Measurements from ENCODE around the gene DNAH10. TPM values are rescaled to one million over a fixed set of nuclear protein-coding genes. Genes with fewer than 3 reads are reported as not detected.

DNAH10 gene
- total and polyA plus RNA-seq, 2 of the 13 experiments (the other 11 are each of a cell fraction or from before 2014, with no cell fraction given) = 0.01 to 0.02 TPM

- TF ChIP-seq SOX13 (IDR thresholded peaks at IDR 0.05) (no peak), SOX13 (CRISPR knock-in tag; conservative IDR thresholded peaks at IDR 0.05 in 1 of 2, IDR thresholded peaks at IDR 0.05 in 1 of 2) (no peak), ZNF136 (CRISPR knock-in tag; IDR thresholded peaks at IDR 0.05; ENCODE audit: low read depth) (no peak), SYNCRIP (IDR thresholded peaks at IDR 0.05; ENCODE audit: insufficient read depth, low read depth, low read length) (no peak), FOXP1 (IDR thresholded peaks at IDR 0.05) (no peak), FOXP1 (CRISPR knock-in tag; IDR thresholded peaks at IDR 0.05) (no peak), NFIC (IDR thresholded peaks at IDR 0.05; ENCODE audit: low read length) (no peak), ZNF292 (CRISPR knock-in tag; IDR thresholded peaks at IDR 0.05; ENCODE audit: borderline replicate concordance, low read depth) (no peak), TOPORS (CRISPR knock-in tag; IDR thresholded peaks at IDR 0.05) (no peak)
Measured at GRCh38 chr12:123877968-123878367, 115.9 kb downstream of the DNAH10 start (continued).

- CTCF ChIA-PET (ENCODE audit: low intra/inter-chr PET ratio, low total read pairs) = no interaction called here
- intact Hi-C loops (cut with micrococcal nuclease; ENCODE audit: unreplicated experiment) = no loop called here
- WGBS (ENCODE audit: low lambda C conversion rate) = 36% methylated on average over 11 of the region's 11 CpGs
- POLR2A ChIA-PET = no interaction called here
- Histone ChIP-seq H3K79me2 (ENCODE audit: insufficient read depth, low read length) (no peaks in the 10 kb centered on the region), H3K4me1 (ENCODE audit: insufficient read depth, low read length) (no peaks in the 10 kb centered on the region), H3K27ac (ENCODE audit: extremely low read length, insufficient read depth, low read length) (no peak overlapping the region), H3K9me3 (ENCODE audit: low read length) (no peaks in the 10 kb centered on the region), H4K20me1 (ENCODE audit: insufficient read depth, low read length) (no peaks in the 10 kb centered on the region), H3K9ac (ENCODE audit: insufficient read depth, low read depth, low read length) (no peak overlapping the region), H3K4me2 (ENCODE audit: low read depth, low read length) (no peak overlapping the region), H3K36me3 (replicated peaks in 1 of 2; ENCODE audit: control insufficient read depth in 1 of 2, insufficient read depth in 2 of 2, low read length in 2 of 2) (no peaks in the 10 kb centered on the region), H3K27me3 (ENCODE audit: control insufficient read depth in 1 of 2, insufficient read depth in 2 of 2, low read length in 2 of 2) (peaks cover 2 to 58% of the 10 kb centered on the region in 2 experiments; a peak in 3 of 5 replicates), H3K4me3 (replicated peaks in 1 of 3; ENCODE audit: insufficient read depth in 1 of 3, low read depth in 2 of 3, low read length in 3 of 3) (no peak overlapping the region), H2AFZ (ENCODE audit: low read length) (no peak overlapping the region)
- BruUV-seq (replicated peaks) = no TSS peak
- in situ Hi-C loops (cut with HindIII; ENCODE audit: extremely low pct_ligation_motif_present, low pct_unique_long_range_greater_than_20kb) = no loop called here
- DNase-seq (ENCODE audit: low spot score) (no peak), FAIRE-seq (no peak), ATAC-seq (no peak)
- TF ChIP-seq ZBTB44 (CRISPR knock-in tag; IDR thresholded peaks at IDR 0.05) (no peak), TGIF2 (CRISPR knock-in tag; IDR thresholded peaks at IDR 0.05) (no peak), ARHGAP35 (CRISPR knock-in tag; IDR thresholded peaks at IDR 0.05; ENCODE audit: borderline replicate concordance) (no peak), ZNF510 (CRISPR knock-in tag; IDR thresholded peaks at IDR 0.05; ENCODE audit: low read depth) (no peak), ZNF770 (CRISPR knock-in tag; IDR thresholded peaks at IDR 0.05) (no peak), BORCS8-MEF2B (CRISPR knock-in tag; IDR thresholded peaks at IDR 0.05) (no peak), MYNN (CRISPR knock-in tag; IDR thresholded peaks at IDR 0.05; ENCODE audit: low read depth) (no peak), ZNF782 (CRISPR knock-in tag; IDR thresholded peaks at IDR 0.05; ENCODE audit: borderline replicate concordance) (no peak), ZMYM2 (CRISPR knock-in tag; IDR thresholded peaks at IDR 0.05) (no peak), NONO (IDR thresholded peaks at IDR 0.05) (no peak), NONO (CRISPR knock-in tag; conservative IDR thresholded peaks at IDR 0.05) (no peak), ZNF30 (CRISPR knock-in tag; IDR thresholded peaks at IDR 0.05) (no peak), NCOA2 (CRISPR knock-in tag; IDR thresholded peaks at IDR 0.05) (no peak), ZNF44 (CRISPR knock-in tag; IDR thresholded peaks at IDR 0.05) (no peak)
Measured at GRCh38 chr12:123879101-123879500, 117.0 kb downstream of the DNAH10 start.
